ENCODE data around the gene MPV17L2. TPM values are rescaled to one million over a fixed set of nuclear protein-coding genes. Genes with fewer than 3 reads are reported as not detected.

The MPV17L2 gene
- total RNA-seq, 3 donors from 2014 or later, result 6.7 to 12.4 (median 12.0) TPM

- Histone ChIP-seq H3K4me1 (ENCODE audit: low read depth) (peaks cover 43% of the 10 kb centered on the region), H3K36me3 (ENCODE audit: low read depth) (peaks cover 4% of the 10 kb centered on the region), H3K9me3 (no peaks in the 10 kb centered on the region), H3K4me3 (peak overlapping the region; percentile 29)
- intact Hi-C loops (cut with DNase I, micrococcal nuclease), result no loop called here
- DNase-seq (peak; percentile 47 to 80 (median 73)), ATAC-seq (no peak)
- TF ChIP-seq CTCF (IDR thresholded peaks at IDR 0.05), result no peak
Observed at GRCh38 chr19:18153556-18154134, 39.4 kb upstream of the MPV17L2 start.

GRCh38 chr19:18155095-18156087 is 37.6 kb upstream of the MPV17L2 start:
- ATAC-seq (no peak), DNase-seq (peak; percentile 62 to 76 (median 72))
- no peaks in the 10 kb centered on the region for H3K9me3 ChIP-seq
- intact Hi-C loops (cut with DNase I, micrococcal nuclease), result no loop called here
- H3K4me1 ChIP-seq (ENCODE audit: low read depth), result peaks cover 43% of the 10 kb centered on the region
- peaks cover 4% of the 10 kb centered on the region for H3K36me3 ChIP-seq (ENCODE audit: low read depth)
- TF ChIP-seq CTCF (IDR thresholded peaks at IDR 0.05), result no peak
- H3K4me3 ChIP-seq, result no peak overlapping the region

GRCh38 chr19:18156268-18156667 is 36.8 kb upstream of the MPV17L2 start:
- no peak overlapping the region for H3K4me3 ChIP-seq
- DNase-seq (peak in 1 of 3 donors; percentile 43), ATAC-seq (no peak)
- no peak for TF ChIP-seq CTCF (IDR thresholded peaks at IDR 0.05)
- intact Hi-C loops (cut with DNase I, micrococcal nuclease), result no loop called here
- H3K4me1 ChIP-seq (ENCODE audit: low read depth), result peaks cover 49% of the 10 kb centered on the region
- H3K9me3 ChIP-seq, result no peaks in the 10 kb centered on the region
- H3K36me3 ChIP-seq (ENCODE audit: low read depth), result peaks cover 4% of the 10 kb centered on the region

- Histone ChIP-seq H3K9me3 (no peaks in the 10 kb centered on the region), H3K4me3 (no peak overlapping the region), H3K4me1 (ENCODE audit: low read depth) (peaks cover 43% of the 10 kb centered on the region), H3K36me3 (ENCODE audit: low read depth) (peaks cover 4% of the 10 kb centered on the region)
- intact Hi-C loops (cut with DNase I, micrococcal nuclease), result no loop called here
- peak; percentile 94 to 96 (median 96) for DNase-seq
- no peak for TF ChIP-seq CTCF (IDR thresholded peaks at IDR 0.05)
- ATAC-seq, result peak; percentile 52
Observed at GRCh38 chr19:18156841-18157464, 36.1 kb upstream of the MPV17L2 start.

GRCh38 chr19:18157465-18158063 is 35.5 kb upstream of the MPV17L2 start:
- Histone ChIP-seq H3K4me3 (no peak overlapping the region), H3K9me3 (no peaks in the 10 kb centered on the region), H3K36me3 (ENCODE audit: low read depth) (peaks cover 4% of the 10 kb centered on the region), H3K4me1 (ENCODE audit: low read depth) (peaks cover 43% of the 10 kb centered on the region)
- no peak for ATAC-seq
- no peak for TF ChIP-seq CTCF (IDR thresholded peaks at IDR 0.05)
- intact Hi-C loops (cut with DNase I, micrococcal nuclease), result no loop called here
- peak in 1 of 3 donors; percentile 57 for DNase-seq

Data from mucosa of descending colon (tissue), 3 donors.